ENCODE data around the gene BSCL2.
"Not testable (repeated sequence)": the region's sequence is repeated elsewhere in the genome, so short reads cannot be mapped to it uniquely, and the experiment has no call there.

BSCL2 gene

GRCh38 chr11:62708392-62708791 is 1.2 kb upstream of the BSCL2 start:
- no peak for DNase-seq (ENCODE audit: low spot score)
- no peak for TF ChIP-seq CTCF (IDR thresholded peaks at IDR 0.05; ENCODE audit: extremely low read depth, missing control alignments)

GRCh38 chr11:62706850-62707247 is 375 bp downstream of the BSCL2 start:
- TF ChIP-seq CTCF (IDR thresholded peaks at IDR 0.05; ENCODE audit: extremely low read depth, missing control alignments): no peak

GRCh38 chr11:62705880-62706849 is 1.1 kb downstream of the BSCL2 start:
- DNase-seq (ENCODE audit: low spot score): peak; percentile 95
- TF ChIP-seq CTCF (IDR thresholded peaks at IDR 0.05; ENCODE audit: extremely low read depth, missing control alignments): no peak

More at GRCh38 chr11:62706850-62707247, 375 bp downstream of the BSCL2 start:
- no peak for DNase-seq (ENCODE audit: low spot score)

DNA sequence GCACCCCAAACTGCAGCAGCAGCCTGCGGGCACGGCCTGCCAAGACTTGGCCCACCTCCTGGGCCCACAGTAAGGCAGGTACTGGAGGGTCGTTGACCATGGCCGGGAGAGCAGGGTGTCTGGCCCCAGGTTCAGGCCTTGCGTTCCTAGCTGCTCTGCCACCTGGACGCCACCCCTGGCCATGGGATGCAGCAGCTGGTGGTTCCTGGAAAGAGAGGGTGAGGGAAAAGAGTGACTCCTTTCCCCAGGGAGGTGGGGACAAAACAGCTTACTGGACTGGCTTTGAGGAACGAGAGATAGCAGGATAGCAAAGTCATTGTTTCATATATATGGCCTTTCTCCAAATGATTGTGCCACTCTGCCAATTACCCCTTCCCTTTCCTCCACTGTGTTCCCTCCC is 1.8 kb downstream of the BSCL2 start:
- TF ChIP-seq CTCF (IDR thresholded peaks at IDR 0.05; ENCODE audit: extremely low read depth, missing control alignments): no peak
- DNase-seq (ENCODE audit: low spot score): no peak

DNA sequence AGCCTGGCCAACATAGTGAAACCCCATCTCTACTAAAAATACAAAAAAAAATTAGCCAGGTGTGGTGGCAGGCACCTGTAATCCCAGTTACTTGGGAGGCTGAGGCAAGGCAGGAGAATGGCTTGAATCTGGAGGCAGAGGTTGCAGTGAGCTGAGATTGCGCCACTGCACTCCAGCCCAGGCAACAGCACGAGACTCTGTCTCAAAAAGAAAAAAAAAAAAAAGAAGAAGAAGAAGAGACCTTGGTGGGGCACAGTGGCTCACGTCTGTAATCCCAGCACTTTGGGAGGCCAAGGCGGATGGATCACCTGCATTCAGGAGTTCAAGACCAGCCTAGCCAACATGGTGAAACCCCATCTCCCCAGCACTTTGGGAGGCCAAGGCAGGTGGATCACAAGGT is 3.3 kb downstream of the BSCL2 start:
- not testable (repeated sequence) for DNase-seq (ENCODE audit: low spot score)

- TF ChIP-seq CTCF (IDR thresholded peaks at IDR 0.05; ENCODE audit: extremely low read depth, missing control alignments): no peak
- DNase-seq (ENCODE audit: low spot score): peak; percentile 13
Observed at GRCh38 chr11:62702246-62702645, 5.0 kb downstream of the BSCL2 start.

- DNase-seq (ENCODE audit: low spot score): peak; percentile 85
- peak; percentile 75 for TF ChIP-seq CTCF (IDR thresholded peaks at IDR 0.05; ENCODE audit: extremely low read depth, missing control alignments)
Observed at GRCh38 chr11:62694455-62695167, 12.6 kb downstream of the BSCL2 start.

DNA sequence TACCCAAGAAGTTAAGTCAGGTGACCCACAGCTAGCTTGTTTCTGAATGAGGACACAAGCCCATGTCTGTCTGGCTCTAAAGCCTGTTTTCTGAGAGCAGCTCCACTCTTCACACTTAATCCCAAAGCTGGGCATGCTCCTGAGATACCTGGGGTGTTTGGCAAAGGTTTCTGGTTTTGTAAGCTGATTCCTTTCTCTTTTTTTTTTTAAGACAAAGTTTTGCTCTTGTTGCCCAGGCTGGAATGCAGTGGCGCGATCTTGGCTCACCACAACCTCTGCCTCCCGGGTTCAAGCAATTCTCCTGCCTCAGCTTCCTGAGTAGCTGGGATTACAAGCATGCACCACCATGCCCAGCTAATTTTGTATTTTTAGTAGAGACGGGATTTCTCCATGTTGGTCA is 13.6 kb downstream of the BSCL2 start:
- DNase-seq (ENCODE audit: low spot score): not testable (repeated sequence)

All from GM20000 (cell line).